Stimulated activated effector memory CD8-positive, alpha-beta T cell treated with anti-CD3 and anti-CD28 coated beads, Interleukin-12 subunit alpha, Interleukin-12 subunit beta, amount 100 ng/mL, for 72 hours (primary cell): ENCODE measurements around the gene TMEM94.
"Not testable (repeated sequence)": the region's sequence is repeated elsewhere in the genome, so short reads cannot be mapped to it uniquely, and the experiment has no call there.

Source experiments
- ATAC-seq: fragments of 150-1000 bp; cut with Tn5 transposase; 2 replicates; pipeline ENCODE4 v1.10.0; 2021
- DNase-seq, 2 donors: peaks; one replicate each; pipeline ENCODE4 v3.0.0; 2021 to 2022; ENCODE audit warnings: low spot score in 2 of 2
- H3K27ac Mint-ChIP-seq: one replicate; pipeline ENCODE4 v1.8.0; 2022; ENCODE audit warnings: mild to moderate bottlenecking, mixed read lengths
- H3K36me3 Mint-ChIP-seq: one replicate; pipeline ENCODE4 v1.8.0; 2022; ENCODE audit warnings: mild to moderate bottlenecking, mixed read lengths
- H3K4me1 Mint-ChIP-seq: one replicate; pipeline ENCODE4 v1.8.0; 2022; ENCODE audit warnings: mixed read lengths
- H3K4me3 Mint-ChIP-seq: one replicate; pipeline ENCODE4 v1.8.0; 2022; ENCODE audit warnings: mild to moderate bottlenecking, mixed read lengths
- H3K9me3 Mint-ChIP-seq: one replicate; pipeline ENCODE4 v1.8.0; 2022; ENCODE audit warnings: mixed read lengths

Gene TMEM94

DNA sequence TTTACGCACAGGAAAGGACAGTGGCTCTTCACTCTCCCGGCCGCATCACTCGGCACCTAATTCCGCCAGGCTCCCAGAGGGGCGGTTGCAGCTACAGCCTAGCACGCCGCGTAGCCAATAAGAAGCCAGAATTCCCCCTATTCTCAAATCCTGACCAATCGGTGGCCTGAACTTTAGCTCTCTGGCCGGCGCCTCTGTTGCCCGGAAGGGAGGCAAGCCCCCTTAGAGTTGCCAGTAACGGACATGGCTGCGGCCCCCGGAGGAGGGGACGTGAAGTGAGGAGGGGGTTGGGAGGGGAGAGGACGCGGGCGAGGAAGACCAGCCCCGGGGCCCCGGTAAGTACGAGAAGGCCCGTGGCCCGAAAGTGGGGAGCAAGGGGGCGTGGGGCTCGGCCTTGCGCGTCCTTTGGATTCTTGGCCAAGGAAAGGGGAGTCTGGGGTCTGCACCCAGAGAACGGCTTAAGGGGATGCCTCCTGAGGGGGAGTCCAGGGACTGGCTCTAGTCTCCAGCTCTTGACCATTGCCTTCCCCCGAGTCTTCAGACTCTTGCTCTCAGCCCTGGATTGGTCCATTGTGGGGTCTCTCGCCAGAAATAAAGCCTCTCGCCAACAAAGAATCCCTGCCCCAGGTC, at the start of gene TMEM94:
Gene TMEM94, plus strand, starts transcription at position 219 of the 630 bp plus-strand sequence. CDS start 15,271 bp downstream, outside the sequence.
- Mint-ChIP-seq H3K27ac (peak within 1 kb of the TSS; percentile 96), H3K9me3 (no peaks in the 10 kb centered on the region), H3K4me3 (peak within 1 kb of the TSS; percentile 93), H3K36me3 (peaks cover 8% of the 10 kb centered on the region), H3K4me1 (peaks cover 42% of the 10 kb centered on the region)
- ATAC-seq, result peak; percentile 99
- DNase-seq, result peak; percentile 70 to 92

DNA sequence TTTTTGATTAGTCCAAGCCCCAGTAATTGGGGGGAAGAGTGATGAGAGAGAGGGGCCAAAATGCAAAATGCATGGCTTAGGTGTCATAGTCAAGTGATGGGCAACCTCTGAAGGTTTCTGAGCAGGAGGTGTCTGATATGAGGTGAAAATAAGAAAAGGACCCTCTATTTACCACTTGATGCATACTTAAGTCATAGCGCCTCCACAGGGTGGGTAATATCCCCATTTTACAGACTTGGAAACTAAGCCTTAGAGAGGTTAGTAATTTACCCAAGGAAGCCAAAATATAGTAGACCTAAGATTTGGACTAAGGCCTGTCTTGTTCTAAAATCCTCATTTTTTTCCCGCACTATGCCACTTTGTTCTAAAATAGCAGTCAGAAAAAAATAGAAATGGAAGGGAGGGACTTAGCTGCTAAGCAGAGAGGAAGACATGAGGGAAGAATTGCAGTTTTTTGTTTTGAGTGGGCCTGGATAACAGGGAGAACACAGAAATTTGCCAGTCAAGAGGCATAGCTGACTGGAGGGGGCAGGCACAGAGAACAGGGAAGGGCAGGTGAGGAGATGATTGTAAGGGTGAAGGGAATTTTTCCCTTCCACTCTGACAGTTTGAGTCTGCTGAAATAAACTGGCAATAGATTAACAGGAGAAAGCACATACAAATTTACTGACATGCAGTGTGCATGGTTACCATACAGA, 48.6 kb upstream of the TMEM94 start:
- DNase-seq (no peak), ATAC-seq (no peak)
- H3K36me3 Mint-ChIP-seq, result peaks cover 23% of the 10 kb centered on the region
- peaks cover 31% of the 10 kb centered on the region for H3K4me1 Mint-ChIP-seq
- H3K27ac Mint-ChIP-seq, result no peak overlapping the region
- no peak overlapping the region for H3K4me3 Mint-ChIP-seq
- H3K9me3 Mint-ChIP-seq, result no peaks in the 10 kb centered on the region

DNA sequence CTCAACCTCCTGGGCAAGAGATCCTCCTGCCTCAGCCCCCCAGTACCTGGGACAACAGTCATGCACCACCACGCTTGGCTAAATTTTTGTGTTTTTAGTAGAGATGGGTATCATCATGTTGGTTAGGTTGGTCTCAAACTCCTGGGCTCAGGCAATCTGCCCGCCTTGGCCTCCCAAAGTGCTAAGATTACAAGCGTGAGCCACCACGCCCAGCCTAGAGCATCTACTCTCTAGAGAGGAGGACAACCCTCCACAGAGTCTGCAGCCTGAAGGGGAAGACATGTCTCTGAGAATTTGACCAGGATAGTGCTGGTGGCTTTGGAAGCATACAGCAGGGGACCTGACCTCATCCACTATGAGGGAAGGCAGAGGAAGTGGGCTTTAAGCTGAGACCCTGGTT, 46.3 kb upstream of the TMEM94 start:
- H3K4me3 Mint-ChIP-seq, result no peak overlapping the region
- ATAC-seq (no peak), DNase-seq (no peak)
- peak overlapping the region; percentile 2 for H3K27ac Mint-ChIP-seq
- peaks cover 2% of the 10 kb centered on the region for H3K36me3 Mint-ChIP-seq
- peaks cover 29% of the 10 kb centered on the region for H3K4me1 Mint-ChIP-seq
- no peaks in the 10 kb centered on the region for H3K9me3 Mint-ChIP-seq

DNA sequence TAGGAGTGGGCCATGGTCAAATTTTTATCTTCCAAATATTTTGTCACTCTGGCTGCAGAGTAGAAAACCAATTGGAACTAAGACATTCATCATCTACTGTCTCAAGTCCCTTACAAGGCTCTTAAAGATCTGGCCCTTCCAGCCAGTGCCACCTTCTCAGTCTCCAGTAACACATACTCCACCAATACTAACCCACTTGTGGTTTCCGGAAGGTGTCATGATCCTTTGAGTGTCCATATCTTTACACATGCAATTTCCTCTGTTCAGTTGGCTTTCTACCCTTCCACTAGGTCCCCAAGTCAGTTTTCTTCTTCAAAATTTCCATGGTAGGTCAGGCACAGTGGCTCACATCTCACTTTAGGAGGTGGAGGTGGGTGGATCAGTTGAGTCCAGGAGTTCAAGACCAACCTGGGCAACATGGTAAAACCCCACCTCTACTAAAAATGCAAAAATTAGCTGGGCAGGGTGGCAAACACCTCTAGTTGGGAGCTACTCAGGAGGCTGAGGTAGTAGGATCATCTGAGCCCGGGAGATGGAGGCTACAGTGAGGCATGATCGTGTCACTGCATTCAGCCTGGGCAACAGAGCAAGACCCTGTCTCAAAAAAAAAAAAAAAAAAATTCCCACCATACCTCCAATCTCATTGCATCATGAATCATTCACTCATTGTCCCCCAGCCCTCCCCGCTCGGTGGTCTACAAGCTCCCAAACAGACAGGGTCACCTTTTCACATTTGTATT, 44.9 kb upstream of the TMEM94 start:
- Mint-ChIP-seq H3K36me3 (no peaks in the 10 kb centered on the region), H3K27ac (no peak overlapping the region), H3K9me3 (no peaks in the 10 kb centered on the region), H3K4me3 (no peak overlapping the region), H3K4me1 (peaks cover 21% of the 10 kb centered on the region)
- DNase-seq (no peak), ATAC-seq (peak; percentile 35)

DNA sequence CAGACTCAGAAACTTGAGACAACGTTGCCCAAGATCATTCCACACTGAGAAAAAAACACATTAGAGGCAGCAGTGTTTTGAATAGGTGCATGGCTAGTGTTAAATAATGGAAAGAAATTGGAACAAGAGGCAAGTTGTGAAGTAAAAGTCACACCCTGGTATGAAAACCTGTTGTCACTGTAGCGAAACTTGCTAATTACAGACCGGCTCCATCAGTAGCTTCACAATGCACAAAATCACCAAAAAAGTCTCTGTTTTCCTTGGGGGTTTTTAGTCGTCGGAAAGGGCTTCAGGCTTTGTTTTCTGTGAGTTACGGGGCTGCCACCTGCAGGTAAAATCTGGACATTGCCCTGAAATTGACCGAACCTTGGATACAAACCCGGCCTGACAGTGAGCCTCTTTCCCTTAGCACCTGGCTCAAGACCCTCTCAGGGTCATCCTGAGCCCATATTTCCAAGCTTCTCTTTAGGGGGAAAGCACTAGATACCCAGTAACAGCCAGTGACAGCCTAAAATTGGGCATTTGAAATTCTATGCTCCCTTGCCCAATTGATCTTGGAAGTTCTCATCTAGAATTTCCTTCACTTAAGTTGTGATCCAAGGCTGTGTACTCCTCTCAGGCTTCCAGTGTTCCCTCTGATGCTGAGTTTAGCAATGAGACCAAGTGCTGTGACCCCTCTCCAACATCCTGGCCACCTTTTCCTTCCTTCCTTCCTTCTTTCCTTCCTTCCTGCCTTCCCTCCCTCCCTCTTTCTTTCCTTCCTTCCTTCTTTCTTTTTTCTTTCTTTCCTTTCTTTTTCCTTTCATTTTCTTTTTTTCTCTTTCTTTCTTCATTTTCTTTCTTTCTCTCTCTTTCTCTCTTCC, 43.7 kb upstream of the TMEM94 start:
- DNase-seq (peak; percentile 61 to 87), ATAC-seq (peak; percentile 83)
- peaks cover 15% of the 10 kb centered on the region for H3K4me1 Mint-ChIP-seq
- H3K9me3 Mint-ChIP-seq, result no peaks in the 10 kb centered on the region
- no peaks in the 10 kb centered on the region for H3K36me3 Mint-ChIP-seq
- peak overlapping the region; percentile 77 for H3K27ac Mint-ChIP-seq
- H3K4me3 Mint-ChIP-seq, result no peak overlapping the region

DNA sequence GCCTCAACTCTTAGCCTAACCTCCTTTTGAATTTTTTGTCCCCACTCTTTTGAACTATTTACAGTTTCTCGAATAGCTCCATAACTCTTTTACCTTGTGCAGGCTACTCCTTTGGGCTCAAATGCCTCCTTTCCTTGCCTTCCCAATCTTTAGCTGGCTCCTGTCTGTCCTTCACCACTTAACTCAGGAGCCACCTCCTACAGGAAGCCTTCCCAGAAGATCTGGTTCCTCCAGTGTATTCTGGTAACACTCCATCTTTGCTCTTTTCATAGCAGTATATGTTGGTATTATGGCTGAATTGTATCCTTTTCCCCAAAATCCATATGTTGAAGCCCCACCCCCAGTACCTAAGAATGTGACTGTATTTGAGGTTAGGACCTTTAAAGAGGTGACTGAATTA, 41.9 kb upstream of the TMEM94 start:
- no peaks in the 10 kb centered on the region for H3K9me3 Mint-ChIP-seq
- ATAC-seq (no peak), DNase-seq (no peak)
- H3K4me1 Mint-ChIP-seq, result peaks cover 21% of the 10 kb centered on the region
- no peak overlapping the region for H3K4me3 Mint-ChIP-seq
- no peaks in the 10 kb centered on the region for H3K36me3 Mint-ChIP-seq
- peak overlapping the region; percentile 32 for H3K27ac Mint-ChIP-seq

DNA sequence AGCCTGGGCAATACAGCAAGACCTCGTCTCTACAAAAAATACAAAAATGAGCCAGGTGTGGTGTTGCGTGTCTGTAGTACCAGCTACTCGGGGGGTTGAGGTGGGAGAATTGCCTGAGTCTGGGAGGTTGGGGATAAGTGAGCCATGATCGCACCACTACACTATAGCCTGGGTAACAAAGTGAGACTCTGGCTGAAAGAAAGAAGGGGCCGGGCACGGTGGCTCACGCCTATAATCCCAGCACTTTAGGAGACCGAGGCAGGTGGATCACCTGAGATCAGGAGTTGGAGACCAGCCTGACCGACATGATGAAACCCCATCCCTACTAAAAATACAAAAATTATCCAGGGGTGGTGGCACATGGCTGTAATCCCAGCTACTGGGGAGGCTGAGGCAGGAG, 40.4 kb upstream of the TMEM94 start:
- DNase-seq (no peak), ATAC-seq (no peak)
- H3K27ac Mint-ChIP-seq, result peak overlapping the region; percentile 74
- H3K4me3 Mint-ChIP-seq, result no peak overlapping the region
- H3K4me1 Mint-ChIP-seq, result peaks cover 21% of the 10 kb centered on the region
- H3K36me3 Mint-ChIP-seq, result no peaks in the 10 kb centered on the region
- H3K9me3 Mint-ChIP-seq, result no peaks in the 10 kb centered on the region

DNA sequence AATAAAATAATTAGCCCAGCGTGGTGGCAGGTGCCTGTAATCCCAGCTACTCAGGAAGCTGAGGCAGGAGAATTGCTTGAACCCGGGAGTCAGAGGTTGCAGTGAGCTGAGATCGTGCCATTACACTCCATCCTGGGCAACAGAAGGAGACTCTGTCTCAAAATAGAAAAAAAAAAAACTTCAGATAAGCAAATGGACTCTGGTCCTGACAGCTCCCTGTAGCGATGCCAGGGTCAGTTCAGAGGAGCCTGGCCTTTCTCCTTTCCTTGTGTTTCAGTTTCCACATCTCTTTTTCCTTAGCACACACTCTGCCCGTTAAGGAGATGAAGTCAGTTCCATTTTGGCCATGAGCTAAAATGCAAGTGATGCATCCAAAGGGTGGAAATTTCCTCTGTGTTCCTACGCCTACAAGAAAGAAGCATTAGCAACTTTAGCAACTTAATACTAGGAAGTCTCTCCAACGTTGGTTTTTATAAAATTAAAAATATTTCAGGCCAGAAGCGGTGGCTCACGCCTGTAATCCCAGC, 39.3 kb upstream of the TMEM94 start:
- Mint-ChIP-seq H3K9me3 (no peaks in the 10 kb centered on the region), H3K4me1 (peaks cover 18% of the 10 kb centered on the region), H3K27ac (no peak overlapping the region), H3K4me3 (no peak overlapping the region), H3K36me3 (no peaks in the 10 kb centered on the region)
- no peak for DNase-seq
- no peak for ATAC-seq

DNA sequence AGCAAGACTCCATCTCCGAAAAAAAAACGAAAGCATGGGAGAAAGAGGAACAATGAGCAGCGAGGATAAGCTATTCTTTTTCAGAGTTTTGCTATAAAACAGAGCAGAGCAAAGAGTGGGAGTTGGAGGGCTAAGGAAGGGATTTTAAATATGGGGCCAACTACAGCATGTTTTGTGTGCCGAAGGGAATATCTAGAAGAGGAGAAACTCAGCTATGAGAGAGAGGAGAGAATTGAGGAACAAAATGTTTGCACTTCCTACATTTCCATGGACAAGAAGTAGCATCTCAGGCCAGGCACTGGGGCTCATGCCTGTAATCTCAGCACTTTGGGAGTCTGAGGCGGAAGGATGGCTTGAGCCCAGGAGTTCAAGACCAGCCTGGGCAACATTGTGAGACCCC, 37.9 kb upstream of the TMEM94 start:
- Mint-ChIP-seq H3K27ac (no peak overlapping the region), H3K9me3 (no peaks in the 10 kb centered on the region), H3K36me3 (no peaks in the 10 kb centered on the region), H3K4me3 (no peak overlapping the region), H3K4me1 (peaks cover 6% of the 10 kb centered on the region)
- ATAC-seq (no peak), DNase-seq (no peak)

DNA sequence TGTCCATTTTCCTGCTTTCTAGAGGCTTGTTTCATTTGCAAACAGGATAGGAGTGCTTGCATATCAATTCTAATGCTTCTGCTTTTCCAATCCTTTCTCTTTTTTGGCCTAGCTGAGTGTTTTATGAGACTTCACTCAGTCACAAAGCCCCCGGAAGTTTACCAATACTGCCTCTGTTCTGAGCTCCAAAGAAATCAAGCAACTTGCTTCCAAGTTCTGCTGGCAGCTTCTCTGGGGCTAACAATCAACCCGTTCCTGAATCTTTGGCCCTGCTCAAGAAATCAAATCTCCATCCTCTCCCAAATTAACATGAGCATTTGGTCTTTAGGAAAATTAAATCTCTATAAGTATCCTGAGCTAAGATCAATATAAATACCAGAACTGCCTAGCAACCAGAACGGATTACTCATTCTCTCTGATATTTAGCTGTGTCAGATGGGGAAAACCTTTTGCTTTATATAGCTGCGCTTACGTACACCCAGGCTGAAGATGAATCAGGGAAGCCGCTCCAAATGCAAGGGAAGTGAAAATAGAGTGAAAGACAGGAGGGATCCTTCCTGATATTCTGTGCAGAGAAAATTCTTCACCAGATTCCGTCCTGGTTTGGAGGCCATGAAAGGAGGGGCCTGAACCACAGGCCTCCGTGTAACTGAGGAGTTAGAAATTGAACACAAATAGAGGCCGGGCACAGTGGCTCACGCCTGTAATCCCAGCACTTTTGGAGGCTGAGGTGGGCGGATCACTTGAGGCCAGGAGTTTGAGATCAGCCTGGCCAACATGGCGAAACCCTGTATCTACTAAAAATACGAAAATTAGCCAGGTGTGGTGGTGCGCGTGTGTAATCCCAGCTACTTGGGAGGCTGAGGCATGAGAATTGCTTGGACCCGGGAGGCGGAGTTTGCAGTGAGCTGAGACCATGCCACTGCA, 27.6 kb upstream of the TMEM94 start:
- Mint-ChIP-seq H3K27ac (no peak overlapping the region), H3K36me3 (no peaks in the 10 kb centered on the region)
- DNase-seq, result no peak

DNA sequence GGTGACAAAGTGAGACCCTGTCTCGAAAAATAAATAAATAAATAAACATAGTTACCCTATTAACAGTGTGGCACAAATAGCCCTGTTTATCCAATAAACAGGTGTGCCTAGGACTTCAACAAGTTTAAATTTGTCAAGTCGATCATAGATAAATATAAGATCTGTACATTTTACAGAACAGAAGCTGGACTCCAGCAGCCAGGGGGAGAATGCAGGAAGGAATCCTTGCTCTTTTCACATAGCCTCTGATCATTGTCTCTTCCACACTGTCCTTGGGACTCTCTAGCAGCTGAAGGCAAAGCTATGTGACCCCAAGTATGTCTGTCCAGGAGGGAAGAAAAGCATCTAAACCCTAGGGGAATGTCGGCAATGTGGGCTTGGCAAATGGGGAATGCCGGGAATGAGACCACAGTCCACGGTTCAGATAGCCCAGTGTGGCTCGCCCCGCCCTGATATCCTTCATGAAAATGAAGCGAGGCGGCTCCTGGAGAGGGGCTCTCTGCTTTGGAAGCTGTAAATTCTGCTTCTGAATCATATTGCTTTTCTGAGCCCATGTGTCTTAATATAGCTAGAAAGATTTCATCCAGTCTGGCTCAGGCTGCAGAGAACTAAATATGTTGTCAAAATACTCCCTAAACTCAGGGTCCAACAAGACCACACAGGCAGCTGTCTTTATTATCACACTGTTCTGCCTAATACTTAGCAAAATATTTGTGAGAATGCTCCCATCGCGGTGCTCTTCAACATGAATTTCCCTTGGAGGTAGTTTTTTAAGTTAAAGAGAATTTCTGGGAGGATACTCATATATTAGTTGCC, 26.1 kb upstream of the TMEM94 start:
- peaks cover 13% of the 10 kb centered on the region for H3K4me1 Mint-ChIP-seq
- H3K9me3 Mint-ChIP-seq, result no peaks in the 10 kb centered on the region
- no peak for ATAC-seq
- H3K4me3 Mint-ChIP-seq, result no peak overlapping the region
- no peak for DNase-seq
- H3K36me3 Mint-ChIP-seq, result no peaks in the 10 kb centered on the region
- no peak overlapping the region for H3K27ac Mint-ChIP-seq

More for the DNA sequence above, 27.6 kb upstream of the TMEM94 start:
- Mint-ChIP-seq H3K4me1 (peaks cover 6% of the 10 kb centered on the region), H3K4me3 (no peak overlapping the region), H3K9me3 (no peaks in the 10 kb centered on the region)
- ATAC-seq, result peak; percentile 69

DNA sequence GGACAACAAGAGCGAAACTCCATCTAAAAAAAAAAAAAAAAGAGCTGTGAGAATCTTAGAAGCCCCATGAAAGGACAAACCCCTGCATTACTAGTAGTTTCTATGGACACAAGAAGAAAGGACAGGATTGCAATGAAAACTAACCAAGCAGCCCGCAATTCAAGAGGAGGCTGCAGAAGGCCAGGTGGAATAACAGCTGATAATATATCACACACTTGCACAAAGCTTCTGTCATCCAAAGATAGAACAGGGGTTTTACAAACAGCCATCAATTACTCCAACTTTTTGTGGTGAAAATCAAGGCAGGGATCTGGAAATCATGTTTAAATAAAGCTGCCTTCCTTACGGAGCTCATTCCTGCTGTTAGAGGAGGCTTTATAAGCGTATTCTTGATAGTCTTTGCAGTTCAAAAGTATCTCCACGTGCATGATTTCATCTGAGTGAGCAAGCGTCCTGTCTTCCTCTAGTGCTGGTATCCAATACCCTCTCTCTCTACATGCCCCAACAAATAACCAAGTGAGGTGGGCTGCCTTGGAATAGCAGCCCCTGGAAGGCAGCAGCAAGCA, 23.1 kb upstream of the TMEM94 start:
- Mint-ChIP-seq H3K36me3 (no peaks in the 10 kb centered on the region), H3K4me3 (no peak overlapping the region), H3K9me3 (no peaks in the 10 kb centered on the region), H3K4me1 (peaks cover 14% of the 10 kb centered on the region), H3K27ac (no peak overlapping the region)
- DNase-seq (no peak), ATAC-seq (no peak)

DNA sequence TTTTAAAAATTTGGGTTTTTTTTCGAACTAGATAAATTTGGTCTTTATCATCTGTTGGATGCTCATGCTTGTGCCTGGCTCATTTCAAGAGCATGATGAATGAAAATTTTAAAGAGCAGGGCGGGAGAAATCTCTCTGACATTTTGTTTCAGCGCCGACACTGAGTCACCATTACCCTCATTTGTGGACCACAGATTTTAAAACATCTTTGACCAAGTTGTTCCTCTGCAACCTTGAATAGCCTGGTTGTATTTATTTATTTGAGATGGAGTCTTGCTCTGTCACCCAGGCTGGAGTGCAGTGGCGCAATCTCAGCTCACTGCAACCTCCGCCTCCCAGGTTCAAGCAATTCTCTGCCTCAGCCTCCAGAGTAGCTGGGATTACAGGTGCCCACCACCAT, 22.0 kb upstream of the TMEM94 start:
- not testable (repeated sequence) for H3K4me3 Mint-ChIP-seq, H3K9me3 Mint-ChIP-seq, H3K36me3 Mint-ChIP-seq, H3K27ac Mint-ChIP-seq, DNase-seq
- peaks cover 14% of the 10 kb centered on the region for H3K4me1 Mint-ChIP-seq
- peak; percentile 66 for ATAC-seq
